CD14-positive monocyte (primary cell): ENCODE measurements around the gene MT1B. TPM values are rescaled to one million over a fixed set of nuclear protein-coding genes. Genes with fewer than 3 reads are reported as not detected.

ENCODE experiments used
- DNase-seq, 3 donors: peaks; one replicate each; pipeline ENCODE4 v3.0.0-alpha.2; 2011 to 2022
- H2AFZ ChIP-seq: 2 replicates; pipeline ENCODE4 v1.6.0; 2012; ENCODE audit warnings: mild to moderate bottlenecking, low read depth, low read length, inconsistent platforms; ENCODE audit not compliant: insufficient read depth, poor library complexity, severe bottlenecking
- H3K27ac ChIP-seq, 2 donors: 1 replicate in 1 of 2; 2 replicates in 1 of 2; pipeline ENCODE4 v1.5.1; 2012 to 2013; ENCODE audit warnings: low read length in 2 of 2, control low read depth in 1 of 2, inconsistent platforms in 1 of 2, low read depth in 1 of 2, mild to moderate bottlenecking in 1 of 2
- H3K27me3 ChIP-seq, 2 donors: one replicate each; pipeline versions ENCODE4 v1.6.0 to v1.6.1; 2011 to 2013; ENCODE audit warnings: low read length in 2 of 2; ENCODE audit not compliant: control insufficient read depth in 2 of 2, insufficient read depth in 2 of 2
- H3K36me3 ChIP-seq, 2 donors: replicated peaks in 1 of 2; 1 replicate in 1 of 2; 2 replicates in 1 of 2; pipeline versions ENCODE4 v1.5.1 to v1.6.1; 2012 to 2013; ENCODE audit warnings: low read length in 2 of 2, control low read depth in 1 of 2, inconsistent platforms in 1 of 2, mild to moderate bottlenecking in 1 of 2; ENCODE audit not compliant: insufficient read depth in 2 of 2, control insufficient read depth in 1 of 2
- H3K4me1 ChIP-seq, 2 donors: 1 replicate in 1 of 2; 2 replicates in 1 of 2; pipeline versions ENCODE4 v1.5.1 to v1.6.1; 2012 to 2013; ENCODE audit warnings: low read length in 2 of 2, control low read depth in 1 of 2, inconsistent platforms in 1 of 2, mild to moderate bottlenecking in 1 of 2, moderate library complexity in 1 of 2; ENCODE audit not compliant: insufficient read depth in 2 of 2, control insufficient read depth in 1 of 2
- H3K4me2 ChIP-seq: replicated peaks from 2 replicates; pipeline ENCODE3; 2012; ENCODE audit warnings: low read length, moderate library complexity, mild to moderate bottlenecking; ENCODE audit not compliant: poor library complexity, severe bottlenecking; ENCODE audit errors: extremely low read depth
- H3K4me3 ChIP-seq, 3 experiments: fragments of 200-600 bp in 1 of 3; sonication (generic) in 1 of 3; replicated peaks in 1 of 3; 1 replicate in 2 of 3; 2 replicates in 1 of 3; pipeline ENCODE4 v1.5.1; 2011 to 2013; ENCODE audit warnings: low read length in 3 of 3, mild to moderate bottlenecking in 3 of 3, control low read depth in 2 of 3, low read depth in 2 of 3, inconsistent platforms in 1 of 3, moderate library complexity in 1 of 3
- H3K79me2 ChIP-seq: 2 replicates; pipeline ENCODE4 v1.6.0; 2012; ENCODE audit warnings: mild to moderate bottlenecking, control low read depth, inconsistent platforms, low read length, moderate library complexity; ENCODE audit not compliant: insufficient read depth
- H3K9ac ChIP-seq: 2 replicates; pipeline ENCODE4 v1.6.0; 2017; ENCODE audit warnings: low read length, mild to moderate bottlenecking; ENCODE audit not compliant: insufficient read depth, poor library complexity, severe bottlenecking
- H3K9me3 ChIP-seq, 2 donors: replicated peaks in 1 of 2; 1 replicate in 1 of 2; 2 replicates in 1 of 2; pipeline versions ENCODE4 v1.5.1 to v1.6.1; 2012 to 2013; ENCODE audit warnings: low read length in 2 of 2, control low read depth in 1 of 2; ENCODE audit not compliant: control insufficient read depth in 1 of 2, insufficient read depth in 1 of 2
- H4K20me1 ChIP-seq: 2 replicates; pipeline ENCODE4 v1.6.0; 2012; ENCODE audit warnings: mild to moderate bottlenecking, low read length, control low read depth, moderate library complexity; ENCODE audit not compliant: insufficient read depth
- H3K27ac Mint-ChIP-seq, 7 donors: one replicate each; pipeline ENCODE4 v1.8.0; 2020; ENCODE audit warnings: mild to moderate bottlenecking in 7 of 7, mixed read lengths in 7 of 7, moderate library complexity in 6 of 7, inconsistent platforms in 2 of 7
- H3K27me3 Mint-ChIP-seq, 3 donors: one replicate each; pipeline ENCODE4 v1.8.0; 2021 to 2022; ENCODE audit warnings: low read depth in 3 of 3, mild to moderate bottlenecking in 3 of 3, mixed read lengths in 3 of 3, moderate library complexity in 3 of 3, inconsistent platforms in 1 of 3
- H3K36me3 Mint-ChIP-seq, 2 donors: one replicate each; pipeline ENCODE4 v1.8.0; 2020; ENCODE audit warnings: mixed read lengths in 2 of 2, inconsistent platforms in 1 of 2, mild to moderate bottlenecking in 1 of 2
- H3K4me1 Mint-ChIP-seq: one replicate; pipeline ENCODE4 v1.8.0; 2020; ENCODE audit warnings: mild to moderate bottlenecking, mixed read lengths
- H3K4me3 Mint-ChIP-seq, 2 donors: one replicate each; pipeline ENCODE4 v1.8.0; 2020; ENCODE audit warnings: mild to moderate bottlenecking in 2 of 2, mixed read lengths in 2 of 2, moderate library complexity in 1 of 2
- H3K9me3 Mint-ChIP-seq, 7 donors: one replicate each; pipeline ENCODE4 v1.8.0; 2020 to 2022; ENCODE audit warnings: mixed read lengths in 7 of 7, mild to moderate bottlenecking in 6 of 7, moderate library complexity in 6 of 7, inconsistent platforms in 2 of 7
- CTCF ChIP-seq: fragments of 200-600 bp; IDR thresholded peaks from one replicate; pipeline ENCODE4 v1.8.0; 2022; ENCODE audit warnings: antibody characterized with exemption, mild to moderate bottlenecking
- WGBS: methylation state at CpG from one replicate; pipeline ENCODE4 v1.1.5; 2013; ENCODE audit warnings: missing lambda C conversion rate; ENCODE audit not compliant: insufficient coverage; 5-methylcytosine and 5-hydroxymethylcytosine counted together
- intact Hi-C, 2 donors: fragments of 100-400 bp; cut with micrococcal nuclease; formaldehyde crosslinking; loops; one replicate each; pipeline versions ENCODE4 v1.15.0 to v1.15.1; 2023
- polyA plus RNA-seq, 3 donors: library from polyadenylated mRNA; depleted of rRNA in 1 of 3; unstranded in 2 of 3; stranded (reverse) in 1 of 3; fragments of 300-500 nt in 2 of 3; fragments of >200 nt in 1 of 3; fragmentation: Illumina TruSeq in 2 of 3; gene quantifications; 1 replicate in 2 of 3; 2 replicates in 1 of 3; pipeline ENCODE4 v1.2.3, GENCODE V29; 2012 to 2021

Gene MT1B
- polyA plus RNA-seq, 3 donors = not detected

DNA sequence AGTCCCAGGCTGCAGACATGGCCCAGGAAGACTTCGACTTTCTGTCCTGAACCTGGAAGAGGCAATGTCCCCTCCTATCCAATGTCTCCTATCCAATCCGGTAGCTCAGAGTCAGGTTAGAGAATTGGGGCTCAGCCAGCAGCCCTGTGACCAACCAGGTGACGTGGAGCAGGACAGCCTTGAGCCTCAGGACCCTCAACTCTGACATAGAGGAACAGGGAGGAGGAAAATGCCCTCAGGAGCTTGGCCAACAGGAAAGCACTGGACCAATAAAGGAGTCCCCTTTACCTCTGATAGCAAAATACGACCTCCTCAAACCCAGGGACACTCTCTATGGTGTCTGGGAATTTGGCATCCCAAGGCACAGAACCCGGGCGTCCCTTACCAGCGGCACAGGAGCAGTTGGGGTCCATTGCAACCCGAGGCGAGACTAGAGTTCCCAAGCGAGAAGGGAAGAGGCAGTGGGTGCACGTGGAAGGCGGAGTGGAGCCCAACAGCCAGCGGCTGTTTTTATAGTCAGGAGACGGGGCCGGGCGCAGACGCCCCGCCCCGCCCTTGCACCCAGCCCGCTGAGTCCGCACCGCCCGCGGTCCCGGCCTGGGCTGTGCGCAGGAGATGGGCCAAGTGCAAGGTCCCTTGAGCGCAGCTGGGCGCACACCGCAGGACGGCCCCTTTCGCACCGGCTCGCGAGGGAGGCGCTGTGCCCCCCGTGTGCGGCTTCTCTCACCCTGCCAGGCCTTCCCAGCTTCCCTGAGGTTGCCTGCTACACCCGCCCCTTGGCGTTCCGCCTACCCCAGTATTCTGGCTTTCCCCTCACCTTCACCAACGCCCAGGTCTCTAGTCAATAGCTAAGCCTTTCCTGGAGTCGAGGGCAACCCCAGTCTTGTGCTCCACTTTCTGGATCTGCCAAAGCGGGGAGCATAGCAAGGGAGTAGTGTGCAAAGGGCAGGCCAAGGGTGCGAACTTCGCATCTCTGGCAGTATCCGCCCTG lies 16.2 kb downstream of the MT1B start, which contains the start of gene MT1G:
TSS of gene MT1G (minus strand) at position 485 of the 991 bp plus-strand sequence. CDS start at position 413, 72 bp downstream.
- Histone ChIP-seq H3K27ac (no peak within 1 kb of the TSS), H3K79me2 (no peaks in the 10 kb centered on the region), H3K9me3 (peaks cover 0 to 34% of the 10 kb centered on the region in 2 donors), H3K4me3 (peak within 1 kb of the TSS in 1 of 3 experiments; percentile 31), H2AFZ (peak within 1 kb of the TSS; percentile 42), H3K36me3 (no peaks in the 10 kb centered on the region), H3K9ac (no peak within 1 kb of the TSS), H3K27me3 (peaks cover 75 to 99% of the 10 kb centered on the region in 2 donors), H3K4me2 (peak within 1 kb of the TSS; percentile 58), H3K4me1 (peaks cover 11 to 20% of the 10 kb centered on the region in 2 donors), H4K20me1 (no peaks in the 10 kb centered on the region)
- Mint-ChIP-seq H3K27ac (peak within 1 kb of the TSS in 2 of 7 donors; percentile 4 to 45), H3K36me3 (peaks cover 0 to 2% of the 10 kb centered on the region in 2 donors), H3K27me3 (peaks cover 88 to 98% (median 95%) of the 10 kb centered on the region in 3 donors), H3K4me3 (peak within 1 kb of the TSS; percentile 51 to 87), H3K4me1 (peaks cover 27% of the 10 kb centered on the region), H3K9me3 (peaks cover 0 to 18% (median 4%) of the 10 kb centered on the region in 7 donors)
- peak in 1 of 3 donors; percentile 7 for DNase-seq
- intact Hi-C loops = no loop called here
- WGBS = 8% methylated on average over 44 of the region's 46 CpGs
- no peak for TF ChIP-seq CTCF

DNA sequence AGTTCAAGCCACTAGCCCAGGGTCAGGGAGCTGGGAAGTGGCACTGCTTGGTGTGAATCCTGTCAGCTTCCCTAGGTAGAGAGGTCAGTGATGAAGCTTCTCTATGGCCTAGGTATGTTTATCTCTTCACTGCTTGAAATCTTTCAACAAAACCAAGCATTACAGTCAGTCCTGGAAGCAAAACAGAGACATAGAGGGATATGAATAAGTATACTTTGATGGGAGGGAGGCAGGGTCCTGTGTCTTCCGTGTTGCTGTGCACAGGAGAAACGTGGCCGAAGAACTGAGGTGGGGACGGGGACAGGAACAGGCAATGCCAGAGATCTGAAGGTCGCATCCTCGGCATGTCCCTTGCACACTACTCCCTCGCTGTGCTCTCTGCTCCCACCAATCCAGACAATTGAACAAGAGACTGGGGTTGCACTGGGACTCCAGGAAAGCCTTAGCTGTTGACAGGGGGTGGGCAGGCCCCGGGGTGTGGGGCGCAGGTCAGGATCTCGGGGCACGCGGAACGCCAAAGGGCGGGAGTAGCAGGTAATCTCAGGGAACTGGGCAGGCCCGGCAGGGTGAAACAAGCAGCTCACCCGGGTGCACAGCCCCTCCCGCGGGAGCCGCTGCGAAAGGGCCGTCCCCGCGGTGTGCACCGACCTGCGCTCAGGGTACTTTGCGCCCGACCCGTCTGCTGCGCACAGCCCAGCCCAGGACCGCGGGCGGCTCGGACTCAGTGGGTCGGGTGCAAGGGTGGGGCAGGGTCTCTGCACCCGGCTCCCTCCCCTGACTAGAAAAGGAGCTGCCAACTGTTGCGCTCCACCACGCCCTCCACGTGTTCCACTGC lies 17.5 kb downstream of the MT1B start, which contains the start of gene MT1H:
TSS of gene MT1H (plus strand) at position 810 of the 835 bp plus-strand sequence. CDS start 71 bp downstream, outside the sequence.
- peaks cover 0 to 2% of the 10 kb centered on the region in 2 donors for H3K36me3 Mint-ChIP-seq
- Histone ChIP-seq H3K36me3 (no peaks in the 10 kb centered on the region), H3K27ac (no peak within 1 kb of the TSS), H3K4me1 (peaks cover 11 to 20% of the 10 kb centered on the region in 2 donors), H3K4me2 (peak within 1 kb of the TSS; percentile 26), H3K4me3 (no peak within 1 kb of the TSS), H4K20me1 (no peaks in the 10 kb centered on the region), H3K79me2 (no peaks in the 10 kb centered on the region), H2AFZ (no peak within 1 kb of the TSS), H3K9me3 (peaks cover 0 to 31% of the 10 kb centered on the region in 2 donors), H3K27me3 (peaks cover 64 to 99% of the 10 kb centered on the region in 2 donors), H3K9ac (no peak within 1 kb of the TSS)
- WGBS = 7% methylated on average over 37 of the region's 38 CpGs
- peaks cover 27% of the 10 kb centered on the region for H3K4me1 Mint-ChIP-seq
- H3K4me3 Mint-ChIP-seq = peak within 1 kb of the TSS in 1 of 2 donors; percentile 87
- no peak for TF ChIP-seq CTCF
- no peak for DNase-seq
- intact Hi-C loops = no loop called here
- H3K27ac Mint-ChIP-seq = peak within 1 kb of the TSS in 2 of 7 donors; percentile 45 to 63
- H3K9me3 Mint-ChIP-seq = peaks cover 0 to 18% (median 4%) of the 10 kb centered on the region in 7 donors
- H3K27me3 Mint-ChIP-seq = peaks cover 87 to 99% (median 95%) of the 10 kb centered on the region in 3 donors
